ENCODE results near the gene C9orf85. TPM values are rescaled to one million over a fixed set of nuclear protein-coding genes. Genes with fewer than 3 reads are reported as not detected.

C9orf85 gene
- total and polyA plus RNA-seq, 2 donors (not counting 3 experiments of a cell fraction or from before 2014, with no cell fraction given): 8.3 to 11.3 TPM

DNA sequence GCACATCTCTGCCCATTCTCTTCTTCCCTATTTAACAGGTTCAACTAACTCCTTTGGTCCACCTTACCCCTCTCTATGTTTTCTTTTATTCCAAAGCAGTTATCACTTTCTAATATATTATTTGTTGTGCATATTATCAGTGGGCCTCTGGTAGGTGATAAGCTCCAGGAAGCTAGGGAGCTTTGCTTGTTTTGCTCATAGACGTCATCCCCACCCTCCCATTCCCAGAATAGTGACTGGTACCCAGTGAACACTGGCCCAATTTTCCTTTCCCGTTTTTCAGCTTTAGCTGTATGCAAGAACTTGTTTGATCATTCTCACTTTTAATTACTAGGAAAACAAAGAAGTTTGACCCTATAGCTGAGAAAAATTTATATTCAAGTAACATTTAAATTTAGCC, 7.4 kb upstream of the C9orf85 start:
- Histone ChIP-seq H2AFZ (ENCODE audit: low read depth, low read length) (no peak overlapping the region), H3K9me1 (replicated peaks; ENCODE audit: control insufficient read depth, extremely low read depth, insufficient read depth, low read length) (no peaks in the 10 kb centered on the region), H4K20me1 (replicated peaks; ENCODE audit: control insufficient read depth, extremely low read depth, insufficient read depth, low read length) (peaks cover 10% of the 10 kb centered on the region), H3K27me3 (ENCODE audit: control insufficient read depth in 2 of 2, insufficient read depth in 2 of 2, low read length in 2 of 2) (no peaks in the 10 kb centered on the region), H3K9ac (replicated peaks; ENCODE audit: extremely low read depth, insufficient read depth, low read length) (no peak overlapping the region), H3K4me3 (replicated peaks in 1 of 3; ENCODE audit: insufficient read depth in 1 of 3, low read depth in 1 of 3, low read length in 3 of 3) (no peak overlapping the region), H3K79me2 (ENCODE audit: control insufficient read depth, insufficient read depth, low read length) (peaks cover 81% of the 10 kb centered on the region), H3K27ac (ENCODE audit: insufficient read depth, low read depth, low read length) (no peak overlapping the region), H3K4me1 (ENCODE audit: control insufficient read depth, extremely low read depth, insufficient read depth, low read length) (peaks cover 5% of the 10 kb centered on the region), H3K4me2 (ENCODE audit: insufficient read depth, low read length) (no peak overlapping the region), H3K36me3 (ENCODE audit: control insufficient read depth in 2 of 2, extremely low read depth in 1 of 2, insufficient read depth in 2 of 2, low read length in 2 of 2) (peaks cover 0 to 4% of the 10 kb centered on the region in 2 experiments), H3K9me3 (replicated peaks; ENCODE audit: control insufficient read depth, insufficient read depth, low read length) (no peaks in the 10 kb centered on the region)
- FAIRE-seq: no peak
- dilution Hi-C loops (cut with MboI; ENCODE audit: extremely low pct_ligation_motif_present, low sequenced_read_pairs): no loop called here
- ChIA-PET CTCF (no interaction called here), POLR2A (no interaction called here)
- no peak for TF ChIP-seq MYC (IDR thresholded peaks at IDR 0.05; ENCODE audit: low read depth, low read length)
- TF ChIP-seq FOS (IDR thresholded peaks at IDR 0.05; ENCODE audit: borderline replicate concordance, insufficient read depth, low read length): no peak
- TF ChIP-seq, protein P1, sequence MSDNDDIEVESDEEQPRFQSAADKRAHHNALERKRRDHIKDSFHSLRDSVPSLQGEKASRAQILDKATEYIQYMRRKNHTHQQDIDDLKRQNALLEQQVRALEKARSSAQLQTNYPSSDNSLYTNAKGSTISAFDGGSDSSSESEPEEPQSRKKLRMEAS (IDR thresholded peaks at IDR 0.05; ENCODE audit: insufficient read depth, insufficient read length): no peak
- TF ChIP-seq POLR2AphosphoS5 (IDR thresholded peaks at IDR 0.05; ENCODE audit: insufficient read depth, low read depth, low read length): no peak
- TF ChIP-seq POLR2A (IDR thresholded peaks at IDR 0.05; ENCODE audit: low read depth, low read length): no peak
- TF ChIP-seq GATA2 (IDR thresholded peaks at IDR 0.05; ENCODE audit: insufficient read depth, insufficient read length, low read depth, low read length): no peak
- TF ChIP-seq EZH2 (IDR thresholded peaks at IDR 0.05; ENCODE audit: borderline replicate concordance, low read depth, low read length, severe bottlenecking): no peak
- TF ChIP-seq, protein P2, sequence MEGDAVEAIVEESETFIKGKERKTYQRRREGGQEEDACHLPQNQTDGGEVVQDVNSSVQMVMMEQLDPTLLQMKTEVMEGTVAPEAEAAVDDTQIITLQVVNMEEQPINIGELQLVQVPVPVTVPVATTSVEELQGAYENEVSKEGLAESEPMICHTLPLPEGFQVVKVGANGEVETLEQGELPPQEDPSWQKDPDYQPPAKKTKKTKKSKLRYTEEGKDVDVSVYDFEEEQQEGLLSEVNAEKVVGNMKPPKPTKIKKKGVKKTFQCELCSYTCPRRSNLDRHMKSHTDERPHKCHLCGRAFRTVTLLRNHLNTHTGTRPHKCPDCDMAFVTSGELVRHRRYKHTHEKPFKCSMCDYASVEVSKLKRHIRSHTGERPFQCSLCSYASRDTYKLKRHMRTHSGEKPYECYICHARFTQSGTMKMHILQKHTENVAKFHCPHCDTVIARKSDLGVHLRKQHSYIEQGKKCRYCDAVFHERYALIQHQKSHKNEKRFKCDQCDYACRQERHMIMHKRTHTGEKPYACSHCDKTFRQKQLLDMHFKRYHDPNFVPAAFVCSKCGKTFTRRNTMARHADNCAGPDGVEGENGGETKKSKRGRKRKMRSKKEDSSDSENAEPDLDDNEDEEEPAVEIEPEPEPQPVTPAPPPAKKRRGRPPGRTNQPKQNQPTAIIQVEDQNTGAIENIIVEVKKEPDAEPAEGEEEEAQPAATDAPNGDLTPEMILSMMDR (IDR thresholded peaks at IDR 0.05; ENCODE audit: extremely low read depth in 1 of 2, insufficient read depth in 1 of 2, low read depth in 1 of 2, low read length in 2 of 2): no peak
- TF ChIP-seq JUN (IDR thresholded peaks at IDR 0.05; ENCODE audit: borderline replicate concordance, insufficient read depth, insufficient read length, low read depth): no peak
- BruUV-seq (replicated peaks): no TSS peak
- no peak for DNase-seq (ENCODE audit: low read depth, low spot score)
- intact Hi-C loops (cut with micrococcal nuclease): no loop called here
